Stimulated activated CD8-positive, alpha-beta memory T cell treated with anti-CD3 and anti-CD28 coated beads, Interleukin-12 subunit alpha, Interleukin-12 subunit beta, amount 100 ng/mL, for 24 hours (primary cell): ENCODE data around the gene HMCN1.

Source experiments
- DNase-seq: peaks from one replicate; pipeline ENCODE4 v3.0.0-alpha.2; 2020; ENCODE audit errors: extremely low read depth

The HMCN1 gene

GRCh38 chr1:186030453-186030852, 296.3 kb downstream of the HMCN1 start:
- no peak for DNase-seq

GRCh38 chr1:186033847-186034271, 299.7 kb downstream of the HMCN1 start:
- no peak for DNase-seq

DNA sequence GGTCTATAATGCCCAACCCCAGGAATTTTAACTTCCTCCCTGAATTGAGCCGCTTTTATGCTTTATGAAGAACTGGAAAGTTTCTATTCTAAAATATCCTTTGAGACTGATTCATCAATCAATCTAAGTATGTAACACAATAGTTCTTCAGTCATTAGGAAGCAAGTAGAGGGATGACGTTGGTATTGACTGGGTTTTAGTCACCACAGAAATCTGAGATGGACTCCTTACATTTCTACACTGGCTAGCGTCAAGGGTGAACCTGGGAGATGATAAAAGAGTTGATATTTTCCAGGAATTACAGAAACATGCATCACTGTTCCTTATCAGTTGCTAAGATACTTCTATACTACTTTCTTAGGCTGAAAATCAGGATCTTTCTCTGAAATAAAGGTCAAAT, 308.0 kb downstream of the HMCN1 start:
- no peak for DNase-seq

- DNase-seq, result no peak
Measured at GRCh38 chr1:186043296-186043695, 309.1 kb downstream of the HMCN1 start.

DNA sequence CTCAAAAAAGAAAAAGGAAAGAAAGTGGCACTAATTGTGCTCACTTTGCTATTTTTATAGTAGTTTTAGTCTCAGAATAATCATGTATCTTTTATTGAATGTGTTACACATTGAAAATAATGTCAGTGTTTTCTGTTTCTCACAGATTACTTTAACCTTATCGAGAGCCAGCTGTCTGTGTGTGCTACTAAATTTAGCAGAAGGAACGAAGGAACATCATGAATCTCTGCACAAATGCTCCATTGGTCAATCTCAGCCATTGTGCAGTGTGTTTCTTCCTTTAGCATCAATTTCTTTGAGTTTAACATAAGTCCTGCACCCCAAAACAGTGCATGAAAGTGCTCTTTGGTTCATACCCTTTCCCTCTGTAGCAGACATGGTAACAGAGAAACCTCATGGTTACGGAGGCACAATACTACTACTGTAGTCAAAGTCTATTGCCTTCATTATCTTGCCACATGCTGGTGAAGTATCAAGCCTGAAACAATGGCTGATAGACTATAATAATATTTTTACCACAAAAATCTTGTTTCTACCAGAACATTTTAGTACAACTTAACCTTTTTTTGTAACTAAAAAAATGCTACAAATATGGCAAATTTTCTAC, 310.0 kb downstream of the HMCN1 start:
- DNase-seq, result no peak

- DNase-seq, result no peak
Measured at GRCh38 chr1:186046437-186047211, 312.4 kb downstream of the HMCN1 start.

DNA sequence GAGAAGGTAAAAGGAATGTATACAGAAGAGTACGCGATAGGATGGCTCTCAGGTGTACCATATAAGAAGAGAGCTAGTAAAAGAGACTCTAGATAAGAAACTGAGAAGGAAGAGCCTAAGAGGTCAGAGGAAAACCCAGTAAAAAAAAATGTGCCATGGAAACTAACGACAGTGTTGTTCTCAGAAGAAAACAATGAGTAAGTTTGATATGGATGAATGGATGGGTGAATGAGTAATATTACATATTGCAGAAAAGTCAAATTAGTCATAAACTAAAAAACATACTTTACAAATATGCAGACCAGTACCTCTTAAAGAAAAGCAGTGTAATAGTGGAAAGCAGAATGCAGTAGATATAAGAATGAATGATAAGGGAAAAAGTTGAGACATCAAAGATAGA, 316.2 kb downstream of the HMCN1 start:
- DNase-seq, result no peak

DNA sequence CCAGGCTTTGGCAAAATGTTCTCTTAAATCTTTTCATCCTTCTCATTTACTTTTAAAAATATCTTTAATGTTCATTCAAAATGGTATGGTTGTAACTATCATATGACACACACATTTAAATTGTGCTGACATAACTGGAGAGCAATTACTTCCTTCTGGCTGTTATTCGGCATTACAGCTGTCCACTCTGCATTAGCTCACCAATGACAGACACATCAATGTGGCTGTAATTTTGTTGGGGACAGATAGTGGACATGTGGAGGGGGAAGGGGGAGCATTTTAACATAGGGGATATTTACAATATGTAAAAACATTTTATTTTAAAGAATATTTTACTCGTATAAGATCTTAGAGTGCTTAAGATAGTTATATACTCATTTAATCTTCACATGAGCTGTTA, 319.8 kb downstream of the HMCN1 start:
- no peak for DNase-seq

DNA sequence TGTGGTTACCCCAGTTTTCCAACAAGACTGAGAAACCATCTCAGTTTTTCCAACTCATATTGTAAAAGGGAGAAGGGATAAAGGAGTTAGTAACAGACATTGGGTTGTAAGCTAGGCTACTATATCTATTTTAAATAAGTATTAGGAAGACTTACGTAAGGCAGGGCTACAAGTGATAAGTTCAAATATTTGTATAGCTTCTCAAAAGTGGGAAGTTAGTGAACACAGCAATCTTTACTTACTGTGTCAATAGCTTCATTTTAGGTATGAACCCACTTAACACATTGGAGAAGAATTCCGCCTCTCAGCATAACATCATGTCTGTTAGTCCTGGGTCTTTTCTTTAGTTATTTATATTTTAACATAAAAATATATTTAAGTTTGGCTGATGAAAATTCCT, 320.7 kb downstream of the HMCN1 start:
- no peak for DNase-seq

- DNase-seq, result no peak
Measured at GRCh38 chr1:186055846-186056245, 321.7 kb downstream of the HMCN1 start.

DNA sequence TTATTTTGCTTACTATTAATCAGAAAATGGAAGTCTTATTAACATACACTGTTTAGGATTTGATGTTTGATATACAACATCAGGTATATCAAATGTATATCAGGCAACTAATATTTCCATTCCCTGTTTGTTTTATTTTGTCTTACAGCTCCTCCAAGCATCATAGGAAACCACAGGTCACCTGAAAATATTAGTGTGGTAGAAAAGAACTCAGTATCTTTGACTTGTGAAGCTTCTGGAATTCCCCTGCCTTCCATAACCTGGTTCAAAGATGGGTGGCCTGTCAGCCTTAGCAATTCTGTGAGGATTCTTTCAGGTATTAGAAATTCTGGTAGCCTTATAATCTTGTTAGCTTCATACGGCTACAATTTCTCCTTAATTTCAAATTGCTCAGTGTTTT, 322.9 kb downstream of the HMCN1 start:
- no peak for DNase-seq

GRCh38 chr1:186059311-186059710, 325.1 kb downstream of the HMCN1 start:
- DNase-seq, result no peak

GRCh38 chr1:186059752-186060151, 325.6 kb downstream of the HMCN1 start:
- no peak for DNase-seq

- no peak for DNase-seq
Measured at GRCh38 chr1:186060226-186060625, 326.0 kb downstream of the HMCN1 start.

DNA sequence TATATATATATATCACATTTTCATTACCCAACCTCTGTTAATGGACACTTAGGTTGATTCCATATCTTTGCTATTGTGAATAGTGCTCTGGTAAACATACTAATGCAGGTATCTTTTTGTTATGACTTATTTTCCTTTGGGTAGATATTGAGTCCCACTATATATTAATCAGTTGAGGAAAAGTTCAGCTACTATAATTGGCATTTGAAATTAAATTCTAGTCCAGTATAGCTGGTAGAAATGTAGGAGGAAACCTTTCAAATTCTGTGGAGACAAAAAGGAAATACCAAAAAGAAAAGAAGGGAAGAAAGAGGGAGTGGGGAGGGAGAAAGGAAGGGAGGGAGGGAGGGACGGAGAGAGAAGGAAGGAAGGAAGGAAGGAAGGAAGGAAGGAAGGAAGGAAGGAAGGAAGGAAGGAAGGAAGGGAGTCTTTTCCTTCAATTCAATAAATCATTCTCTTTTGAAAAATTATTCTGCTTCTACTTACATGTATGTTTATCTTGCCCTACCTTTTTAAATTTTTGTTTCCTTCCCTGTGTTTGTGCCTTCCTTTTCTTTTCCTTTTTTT, 329.0 kb downstream of the HMCN1 start:
- no peak for DNase-seq

- no peak for DNase-seq
Measured at GRCh38 chr1:186066411-186066810, 332.2 kb downstream of the HMCN1 start.

GRCh38 chr1:186073697-186074096, 339.5 kb downstream of the HMCN1 start:
- no peak for DNase-seq

DNA sequence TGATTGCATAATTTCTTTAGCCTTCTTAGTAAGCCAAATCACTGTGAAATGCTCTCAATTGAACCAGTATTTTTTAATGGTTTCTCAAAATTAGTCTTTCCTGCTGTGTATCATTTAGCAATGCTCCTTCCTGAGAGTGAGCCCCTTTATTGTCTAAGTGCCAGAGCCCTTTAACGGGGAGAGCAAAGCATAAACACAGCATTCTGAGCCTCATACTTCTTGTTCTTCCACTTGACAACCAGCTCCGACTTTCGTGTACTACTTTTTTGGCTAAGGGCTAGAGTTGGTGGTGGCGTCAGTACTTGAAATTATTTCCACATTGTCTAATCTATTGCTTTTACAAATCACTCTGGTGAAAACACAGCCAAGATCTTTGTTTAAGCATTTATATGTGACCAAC, 341.8 kb downstream of the HMCN1 start:
- no peak for DNase-seq

DNA sequence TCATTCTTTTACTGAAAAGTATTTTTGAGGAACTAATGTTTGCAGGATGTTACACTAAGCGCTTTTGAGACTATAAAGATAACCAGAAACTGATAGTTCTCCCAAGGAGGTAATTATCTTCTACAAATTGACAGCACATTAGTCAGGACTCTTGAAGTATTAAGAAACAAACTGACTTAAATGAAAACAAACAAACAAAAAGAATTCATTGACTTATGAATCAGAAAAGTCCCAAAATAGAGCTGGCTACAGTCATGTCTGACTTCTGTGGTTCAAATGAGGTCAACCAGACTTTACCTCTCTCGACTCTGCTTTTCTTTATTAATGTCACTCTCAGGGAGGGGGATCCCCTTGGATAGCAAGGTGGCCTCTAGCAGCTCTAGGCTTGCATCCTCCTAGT, 344.1 kb downstream of the HMCN1 start:
- DNase-seq, result no peak

- no peak for DNase-seq
Measured at GRCh38 chr1:186079084-186079684, 345.0 kb downstream of the HMCN1 start.

DNA sequence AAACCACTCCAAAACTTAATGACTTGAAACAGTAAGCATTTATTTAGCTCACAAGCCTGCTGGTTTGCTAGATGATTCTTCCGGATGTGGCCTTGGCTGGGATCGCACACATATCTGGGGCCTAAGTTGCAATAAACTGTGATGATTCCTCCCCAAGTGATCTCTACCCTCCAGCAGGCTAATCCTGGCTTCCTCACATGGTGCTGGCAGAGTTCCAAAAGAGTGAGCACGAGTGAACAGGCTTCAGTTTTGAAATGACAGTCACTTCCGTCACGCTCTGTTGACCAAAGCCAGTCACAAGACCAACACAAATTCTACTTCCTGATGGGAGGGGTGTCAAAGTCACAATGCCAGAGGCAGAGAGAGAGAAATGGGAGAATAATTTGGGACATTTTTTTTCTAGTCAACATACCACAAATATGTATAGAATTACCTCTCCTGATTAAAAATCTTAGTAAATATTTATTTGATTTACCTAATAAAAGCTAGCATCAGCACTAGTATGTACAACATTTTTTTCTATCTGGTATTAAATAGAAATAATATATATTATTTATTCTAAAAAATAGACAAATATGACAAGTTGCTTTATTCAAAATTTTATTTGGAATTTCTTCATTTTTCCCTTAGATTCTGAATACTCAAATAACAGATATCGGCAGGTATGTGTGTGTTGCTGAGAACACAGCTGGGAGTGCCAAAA, 348.2 kb downstream of the HMCN1 start:
- no peak for DNase-seq

- no peak for DNase-seq
Measured at GRCh38 chr1:186086583-186086982, 352.4 kb downstream of the HMCN1 start.
